ENCODE results near the gene HOOK2. TPM values are rescaled to one million over a fixed set of nuclear protein-coding genes. Genes with fewer than 3 reads are reported as not detected.
A peak's percentile ranks its signal among the peaks of the same experiment; 100 is the strongest.
"Not testable (repeated sequence)": the region's sequence is repeated elsewhere in the genome, so short reads cannot be mapped to it uniquely, and the experiment has no call there.

HOOK2 gene
- polyA plus RNA-seq, 3 donors = 0.55 to 28.6 (median 1.1) TPM

- H3K27ac ChIP-seq (ENCODE audit: low read depth in 1 of 2, low read length in 2 of 2) = no peak overlapping the region
- peaks cover 36% of the 10 kb centered on the region for H3K79me2 ChIP-seq (ENCODE audit: insufficient read depth, low read length)
- H3K9ac ChIP-seq (ENCODE audit: insufficient read depth, low read length, poor library complexity, severe bottlenecking) = no peak overlapping the region
- peaks cover 43% of the 10 kb centered on the region for H4K20me1 ChIP-seq (ENCODE audit: insufficient read depth, low read length)
- peaks cover 31 to 46% of the 10 kb centered on the region in 2 donors for H3K4me1 ChIP-seq (ENCODE audit: control insufficient read depth in 1 of 2, insufficient read depth in 2 of 2, low read length in 2 of 2)
- peak overlapping the region in 2 of 7 donors; percentile 11 to 20 for H3K27ac Mint-ChIP-seq
- H3K9me3 ChIP-seq (replicated peaks in 1 of 2; ENCODE audit: control insufficient read depth in 1 of 2, insufficient read depth in 1 of 2, low read length in 2 of 2) = no peaks in the 10 kb centered on the region
- H3K36me3 ChIP-seq (replicated peaks in 1 of 2; ENCODE audit: control insufficient read depth in 1 of 2, insufficient read depth in 2 of 2, low read length in 2 of 2) = peaks cover 32 to 42% of the 10 kb centered on the region in 2 donors
- no peak overlapping the region for H3K4me3 Mint-ChIP-seq
- DNase-seq = no peak
- peaks cover 42% of the 10 kb centered on the region for H3K4me1 Mint-ChIP-seq
- no peaks in the 10 kb centered on the region for H3K27me3 ChIP-seq (ENCODE audit: control insufficient read depth in 2 of 2, insufficient read depth in 2 of 2, low read length in 2 of 2)
- intact Hi-C loops (cut with micrococcal nuclease) = no loop called here
- peaks cover 27 to 52% of the 10 kb centered on the region in 2 donors for H3K36me3 Mint-ChIP-seq
- TF ChIP-seq CTCF (IDR thresholded peaks at IDR 0.05) = no peak
- WGBS (ENCODE audit: insufficient coverage) = 95% methylated on average over 7 of the region's 9 CpGs
- H3K9me3 Mint-ChIP-seq = peaks cover 0 to 2% (median 0%) of the 10 kb centered on the region in 7 donors
- H3K4me2 ChIP-seq (replicated peaks; ENCODE audit: extremely low read depth, low read length, poor library complexity, severe bottlenecking) = no peak overlapping the region
- peaks cover 0 to 2% (median 1%) of the 10 kb centered on the region in 3 donors for H3K27me3 Mint-ChIP-seq (ENCODE audit: low read depth in 3 of 3)
- no peak overlapping the region for H3K4me3 ChIP-seq (replicated peaks in 1 of 3; ENCODE audit: low read depth in 2 of 3, low read length in 3 of 3)
- no peak overlapping the region for H2AFZ ChIP-seq (ENCODE audit: insufficient read depth, low read depth, low read length, poor library complexity, severe bottlenecking)
These were observed 47.5 kb downstream of the HOOK2 start for GRCh38 chr19:12727745-12728433.

- Mint-ChIP-seq H3K9me3 (peaks cover 0 to 2% (median 0%) of the 10 kb centered on the region in 7 donors), H3K27ac (no peak overlapping the region)
- intact Hi-C loops (cut with micrococcal nuclease) = no loop called here
These were observed 48.4 kb downstream of the HOOK2 start for GRCh38 chr19:12726988-12727316.

GRCh38 chr19:12725612-12726011 is 49.7 kb downstream of the HOOK2 start:
- Histone ChIP-seq H3K4me1 (ENCODE audit: control insufficient read depth in 1 of 2, insufficient read depth in 2 of 2, low read length in 2 of 2) (peaks cover 38 to 44% of the 10 kb centered on the region in 2 donors), H3K79me2 (ENCODE audit: insufficient read depth, low read length) (peaks cover 31% of the 10 kb centered on the region), H4K20me1 (ENCODE audit: insufficient read depth, low read length) (peaks cover 20% of the 10 kb centered on the region), H3K36me3 (replicated peaks in 1 of 2; ENCODE audit: control insufficient read depth in 1 of 2, insufficient read depth in 2 of 2, low read length in 2 of 2) (peaks cover 23 to 31% of the 10 kb centered on the region in 2 donors)
- peaks cover 40% of the 10 kb centered on the region for H3K4me1 Mint-ChIP-seq
- H3K27ac ChIP-seq (ENCODE audit: low read depth in 1 of 2, low read length in 2 of 2); H3K9me3 ChIP-seq (replicated peaks in 1 of 2; ENCODE audit: control insufficient read depth in 1 of 2, insufficient read depth in 1 of 2, low read length in 2 of 2); DNase-seq; intact Hi-C loops (cut with micrococcal nuclease); H3K27me3 Mint-ChIP-seq (ENCODE audit: low read depth in 3 of 3); H3K4me2 ChIP-seq (replicated peaks; ENCODE audit: extremely low read depth, low read length, poor library complexity, severe bottlenecking); H3K4me3 Mint-ChIP-seq; H3K27me3 ChIP-seq (ENCODE audit: control insufficient read depth in 2 of 2, insufficient read depth in 2 of 2, low read length in 2 of 2); H3K9ac ChIP-seq (ENCODE audit: insufficient read depth, low read length, poor library complexity, severe bottlenecking); H3K9me3 Mint-ChIP-seq; H3K4me3 ChIP-seq (replicated peaks in 1 of 3; ENCODE audit: low read depth in 2 of 3, low read length in 3 of 3); H2AFZ ChIP-seq (ENCODE audit: insufficient read depth, low read depth, low read length, poor library complexity, severe bottlenecking): not testable (repeated sequence)
- WGBS (ENCODE audit: insufficient coverage) = 95% methylated on average over 8 of the region's 10 CpGs
- peaks cover 23 to 33% of the 10 kb centered on the region in 2 donors for H3K36me3 Mint-ChIP-seq
- H3K27ac Mint-ChIP-seq = peak overlapping the region in 1 of 7 donors; percentile 8

More at GRCh38 chr19:12726988-12727316, 48.4 kb downstream of the HOOK2 start:
- H3K36me3 Mint-ChIP-seq = peaks cover 27 to 47% of the 10 kb centered on the region in 2 donors
- Histone ChIP-seq H3K4me3 (replicated peaks in 1 of 3; ENCODE audit: low read depth in 2 of 3, low read length in 3 of 3) (no peak overlapping the region), H3K79me2 (ENCODE audit: insufficient read depth, low read length) (peaks cover 31% of the 10 kb centered on the region), H3K4me1 (ENCODE audit: control insufficient read depth in 1 of 2, insufficient read depth in 2 of 2, low read length in 2 of 2) (peaks cover 26 to 40% of the 10 kb centered on the region in 2 donors), H3K27ac (ENCODE audit: low read depth in 1 of 2, low read length in 2 of 2) (no peak overlapping the region), H3K36me3 (replicated peaks in 1 of 2; ENCODE audit: control insufficient read depth in 1 of 2, insufficient read depth in 2 of 2, low read length in 2 of 2) (peaks cover 32 to 42% of the 10 kb centered on the region in 2 donors), H3K9me3 (replicated peaks in 1 of 2; ENCODE audit: control insufficient read depth in 1 of 2, insufficient read depth in 1 of 2, low read length in 2 of 2) (no peaks in the 10 kb centered on the region), H3K4me2 (replicated peaks; ENCODE audit: extremely low read depth, low read length, poor library complexity, severe bottlenecking) (no peak overlapping the region), H4K20me1 (ENCODE audit: insufficient read depth, low read length) (peaks cover 34% of the 10 kb centered on the region), H3K9ac (ENCODE audit: insufficient read depth, low read length, poor library complexity, severe bottlenecking) (no peak overlapping the region), H3K27me3 (ENCODE audit: control insufficient read depth in 2 of 2, insufficient read depth in 2 of 2, low read length in 2 of 2) (no peaks in the 10 kb centered on the region), H2AFZ (ENCODE audit: insufficient read depth, low read depth, low read length, poor library complexity, severe bottlenecking) (no peak overlapping the region)
- no peak for TF ChIP-seq CTCF (IDR thresholded peaks at IDR 0.05)
- WGBS (ENCODE audit: insufficient coverage) = no CpG with 5 or more reads among the region's 2 CpGs
- peaks cover 37% of the 10 kb centered on the region for H3K4me1 Mint-ChIP-seq
- peaks cover 0 to 1% (median 0%) of the 10 kb centered on the region in 3 donors for H3K27me3 Mint-ChIP-seq (ENCODE audit: low read depth in 3 of 3)
- DNase-seq = no peak
- no peak overlapping the region for H3K4me3 Mint-ChIP-seq

Data from CD14-positive monocyte (primary cell).